Astrocyte (in vitro differentiated cells and primary cell): Measurements from ENCODE around the gene KCNS3.

ENCODE experiments used
- CTCF ChIP-seq: IDR thresholded peaks from 2 replicates; pipeline ENCODE4 v1.5.1; 2011; ENCODE audit warnings: low read depth, mild to moderate bottlenecking, inconsistent platforms, low read length, moderate library complexity; ENCODE audit not compliant: insufficient read depth
- EZH2 ChIP-seq: IDR thresholded peaks from 2 replicates; pipeline ENCODE4 v1.6.1; 2012; ENCODE audit warnings: mild to moderate bottlenecking, low read length, inconsistent platforms; ENCODE audit not compliant: insufficient read depth

GRCh38 chr2:17959356-17959755 is 80.9 kb downstream of the KCNS3 start:
- TF ChIP-seq EZH2 (no peak), CTCF (no peak)
